Endothelial cell of umbilical vein (primary cell): ENCODE results near the gene TEKT5. TPM values are rescaled to one million over a fixed set of nuclear protein-coding genes. Genes with fewer than 3 reads are reported as not detected.

Experiments used
- BruUV-seq: library from RNA; stranded (reverse); fragments of 400-500 nt; replicated peaks from 2 replicates; lab custom pipeline; 2021; lab: Mats Ljungman, UMichigan
- CTCF ChIA-PET: fragments of 300-600, 350-600 bp; sonication (Branson Sonifier 250); formaldehyde crosslinking; loops from one replicate; lab custom pipeline; 2021; ENCODE audit warnings: antibody characterized with exemption, inconsistent platforms; lab: Charles Lee
- POLR2A ChIA-PET: fragments of 300-600, 350-600 bp; sonication (Branson Sonifier 250); formaldehyde crosslinking; loops from one replicate; lab custom pipeline; 2021; ENCODE audit warnings: antibody characterized with exemption, inconsistent platforms; lab: Charles Lee
- DNase-seq: peaks from one replicate; pipeline ENCODE4 v3.0.0-alpha.2; 2011; ENCODE audit warnings: low read depth, low spot score
- FAIRE-seq: peaks from 2 replicates; lab custom pipeline; 2011; peaks lifted over from hg19 to GRCh38; lab: Jason Lieb, UNC
- H2AFZ ChIP-seq: 2 replicates; pipeline ENCODE4 v1.6.0; 2012; ENCODE audit warnings: low read depth, low read length, control low read depth, inconsistent platforms
- H3K27ac ChIP-seq: 2 replicates; pipeline ENCODE4 v1.5.1; 2011; ENCODE audit warnings: low read depth, mild to moderate bottlenecking, control low read depth, low read length, moderate library complexity; ENCODE audit not compliant: insufficient read depth
- H3K27me3 ChIP-seq, 2 experiments: 2 replicates each; pipeline versions ENCODE4 v1.6.0 to v1.6.1; 2011; ENCODE audit warnings: low read length in 2 of 2, mixed read lengths in 1 of 2; ENCODE audit not compliant: control insufficient read depth in 2 of 2, insufficient read depth in 2 of 2
- H3K36me3 ChIP-seq, 2 experiments: 2 replicates in 1 of 2; 3 replicates in 1 of 2; pipeline ENCODE4 v1.5.1; 2011; ENCODE audit warnings: low read length in 2 of 2, mild to moderate bottlenecking in 1 of 2, moderate library complexity in 1 of 2; ENCODE audit not compliant: control insufficient read depth in 2 of 2, insufficient read depth in 2 of 2; ENCODE audit errors: extremely low read depth in 1 of 2
- H3K4me1 ChIP-seq: 3 replicates; pipeline ENCODE4 v1.5.1; 2011; ENCODE audit warnings: mild to moderate bottlenecking, low read length; ENCODE audit not compliant: control insufficient read depth, insufficient read depth; ENCODE audit errors: extremely low read depth
- H3K4me2 ChIP-seq: 2 replicates; pipeline ENCODE4 v1.6.1; 2011; ENCODE audit warnings: low read length, control low read depth, mixed read lengths; ENCODE audit not compliant: insufficient read depth
- H3K4me3 ChIP-seq, 3 experiments: fragments of 200-600 bp in 1 of 3; sonication (generic), shearing (Covaris generic) in 1 of 3; replicated peaks in 1 of 3; 2 replicates each; pipeline ENCODE4 v1.5.1; 2011 to 2016; ENCODE audit warnings: control low read depth in 3 of 3, low read length in 3 of 3, mild to moderate bottlenecking in 2 of 3, inconsistent platforms in 1 of 3, low read depth in 1 of 3, moderate library complexity in 1 of 3; ENCODE audit not compliant: insufficient read depth in 1 of 3
- H3K79me2 ChIP-seq: 2 replicates; pipeline ENCODE4 v1.6.0; 2012; ENCODE audit warnings: low read length, inconsistent platforms; ENCODE audit not compliant: control insufficient read depth, insufficient read depth
- H3K9ac ChIP-seq: replicated peaks from 2 replicates; pipeline ENCODE3; 2011; ENCODE audit warnings: low read length, control low read depth; ENCODE audit not compliant: insufficient read depth; ENCODE audit errors: extremely low read depth
- H3K9me1 ChIP-seq: replicated peaks from 3 replicates; pipeline ENCODE4 v1.6.0; 2011; ENCODE audit warnings: mild to moderate bottlenecking, low read length; ENCODE audit not compliant: control insufficient read depth, insufficient read depth; ENCODE audit errors: extremely low read depth
- H3K9me3 ChIP-seq: replicated peaks from 2 replicates; pipeline ENCODE4 v1.5.1; 2012; ENCODE audit warnings: low read length, inconsistent platforms; ENCODE audit not compliant: control insufficient read depth, insufficient read depth
- H4K20me1 ChIP-seq: replicated peaks from 2 replicates; pipeline ENCODE3; 2011; ENCODE audit warnings: mild to moderate bottlenecking, low read length; ENCODE audit not compliant: control insufficient read depth, insufficient read depth; ENCODE audit errors: extremely low read depth
- EZH2 ChIP-seq: IDR thresholded peaks from 2 replicates; pipeline ENCODE4 v1.6.1; 2012; ENCODE audit warnings: borderline replicate concordance, low read depth, mild to moderate bottlenecking, moderate library complexity, low read length, inconsistent platforms; ENCODE audit not compliant: severe bottlenecking
- FOS ChIP-seq: IDR thresholded peaks from 2 replicates; pipeline ENCODE4 v1.6.1; 2011; ENCODE audit warnings: mild to moderate bottlenecking, low read length, moderate library complexity, borderline replicate concordance; ENCODE audit not compliant: insufficient read depth
- GATA2 ChIP-seq: IDR thresholded peaks from 2 replicates; pipeline ENCODE4 v1.7.0; 2011; ENCODE audit warnings: low read depth, mild to moderate bottlenecking, moderate library complexity, mixed read lengths, low read length; ENCODE audit not compliant: insufficient read length, insufficient read depth
- JUN ChIP-seq: IDR thresholded peaks from 2 replicates; pipeline ENCODE4 v1.6.1; 2011; ENCODE audit warnings: borderline replicate concordance, low read depth; ENCODE audit not compliant: insufficient read length, insufficient read depth
- MAX ChIP-seq: IDR thresholded peaks from 2 replicates; pipeline ENCODE4 v1.6.1; 2011; ENCODE audit not compliant: insufficient read depth, insufficient read length
- MYC ChIP-seq: IDR thresholded peaks from one replicate; pipeline ENCODE4 v1.6.1; 2011; ENCODE audit warnings: mild to moderate bottlenecking, low read depth, low read length
- POLR2A ChIP-seq: IDR thresholded peaks from 2 replicates; pipeline ENCODE4 v1.6.1; 2012; ENCODE audit warnings: low read depth, mild to moderate bottlenecking, control low read depth, low read length
- POLR2AphosphoS5 ChIP-seq: IDR thresholded peaks from 2 replicates; pipeline ENCODE4 v1.6.1; 2012; ENCODE audit warnings: low read depth, mild to moderate bottlenecking, control low read depth, low read length, moderate library complexity; ENCODE audit not compliant: insufficient read depth
- dilution Hi-C: fragments of 300-500 bp; cut with MboI; formaldehyde crosslinking; loops from one replicate; pipeline ENCODE4 v1.15.0; 2019; ENCODE audit warnings: low sequenced_read_pairs; ENCODE audit not compliant: extremely low pct_ligation_motif_present
- intact Hi-C: fragments of 100-400 bp; cut with micrococcal nuclease; formaldehyde crosslinking; loops from one replicate; pipeline ENCODE4 v1.10.0; 2022
- polyA plus RNA-seq, 4 experiments: library from polyadenylated mRNA; depleted of rRNA in 3 of 4; stranded (reverse) in 3 of 4; unstranded in 1 of 4; fragments of >200 nt; gene quantifications; 2 replicates each; pipeline versions ENCODE4 v1.2.1 to v1.2.3, GENCODE V29; 2011 to 2012; ENCODE audit warnings: missing spikeins in 1 of 4
- total RNA-seq: library from RNA; stranded (reverse); gene quantifications from 2 replicates; pipeline ENCODE4 v1.2.3, GENCODE V29; 2021
- TF ChIP-seq, protein P1 (sequence below), 2 donors: IDR thresholded peaks; 1 replicate in 1 of 2; 2 replicates in 1 of 2; pipeline ENCODE4 v1.5.1; 2011; ENCODE audit warnings: low read length in 2 of 2, mild to moderate bottlenecking in 2 of 2, moderate library complexity in 2 of 2, control low read depth in 1 of 2, inconsistent platforms in 1 of 2, low read depth in 1 of 2; ENCODE audit not compliant: insufficient read depth in 1 of 2; ENCODE audit errors: extremely low read depth in 1 of 2

Gene TEKT5
- total and polyA plus RNA-seq, 2 donors (not counting 3 experiments of a cell fraction or from before 2014, with no cell fraction given), result not detected

DNA sequence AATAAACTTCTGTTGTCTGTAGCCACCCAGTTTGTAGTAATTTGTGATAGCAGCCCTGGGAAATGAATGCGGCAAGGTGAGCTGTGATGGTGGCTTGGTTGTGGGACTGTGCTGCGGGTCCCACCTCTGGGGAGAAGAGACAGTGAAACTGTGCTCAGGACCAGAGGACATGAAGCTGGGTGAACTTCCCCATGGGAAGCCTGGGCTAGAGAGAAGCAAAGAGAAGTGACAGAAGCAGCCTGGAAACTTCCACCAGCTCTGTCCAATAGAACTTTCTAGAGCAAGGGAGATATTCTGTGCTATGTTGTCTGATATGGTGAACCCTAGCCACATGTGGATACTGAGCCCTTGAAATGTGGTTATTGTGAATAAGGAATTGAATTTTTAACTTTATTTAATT, 62.8 kb downstream of the TEKT5 start:
- DNase-seq (no peak), FAIRE-seq (no peak)
- Histone ChIP-seq H3K4me2 (no peak overlapping the region), H2AFZ (no peak overlapping the region), H3K27me3 (no peaks in the 10 kb centered on the region), H3K9ac (no peak overlapping the region), H3K9me3 (no peaks in the 10 kb centered on the region), H3K79me2 (no peaks in the 10 kb centered on the region), H3K27ac (no peak overlapping the region), H4K20me1 (no peaks in the 10 kb centered on the region), H3K4me3 (no peak overlapping the region), H3K9me1 (no peaks in the 10 kb centered on the region), H3K36me3 (no peaks in the 10 kb centered on the region), H3K4me1 (no peaks in the 10 kb centered on the region)
- BruUV-seq, result no TSS peak
- dilution Hi-C loops (no loop called here), intact Hi-C loops (no loop called here)
- ChIA-PET CTCF (interaction anchor here (1.2 kb wide), 1 partner anchor 15 kb away, joined by 3 read pairs; no protein-coding TSS in a partner anchor), POLR2A (no interaction called here)
- TF ChIP-seq, protein P1, sequence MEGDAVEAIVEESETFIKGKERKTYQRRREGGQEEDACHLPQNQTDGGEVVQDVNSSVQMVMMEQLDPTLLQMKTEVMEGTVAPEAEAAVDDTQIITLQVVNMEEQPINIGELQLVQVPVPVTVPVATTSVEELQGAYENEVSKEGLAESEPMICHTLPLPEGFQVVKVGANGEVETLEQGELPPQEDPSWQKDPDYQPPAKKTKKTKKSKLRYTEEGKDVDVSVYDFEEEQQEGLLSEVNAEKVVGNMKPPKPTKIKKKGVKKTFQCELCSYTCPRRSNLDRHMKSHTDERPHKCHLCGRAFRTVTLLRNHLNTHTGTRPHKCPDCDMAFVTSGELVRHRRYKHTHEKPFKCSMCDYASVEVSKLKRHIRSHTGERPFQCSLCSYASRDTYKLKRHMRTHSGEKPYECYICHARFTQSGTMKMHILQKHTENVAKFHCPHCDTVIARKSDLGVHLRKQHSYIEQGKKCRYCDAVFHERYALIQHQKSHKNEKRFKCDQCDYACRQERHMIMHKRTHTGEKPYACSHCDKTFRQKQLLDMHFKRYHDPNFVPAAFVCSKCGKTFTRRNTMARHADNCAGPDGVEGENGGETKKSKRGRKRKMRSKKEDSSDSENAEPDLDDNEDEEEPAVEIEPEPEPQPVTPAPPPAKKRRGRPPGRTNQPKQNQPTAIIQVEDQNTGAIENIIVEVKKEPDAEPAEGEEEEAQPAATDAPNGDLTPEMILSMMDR (IDR thresholded peaks at IDR 0.05; ENCODE audit: extremely low read depth in 1 of 2, insufficient read depth in 1 of 2, low read depth in 1 of 2, low read length in 2 of 2), result no peak
- TF ChIP-seq EZH2, result no peak
- TF ChIP-seq FOS, result no peak
- no peak for TF ChIP-seq MAX
- no peak for TF ChIP-seq JUN
- no peak for TF ChIP-seq POLR2A
- no peak for TF ChIP-seq POLR2AphosphoS5
- no peak for TF ChIP-seq MYC
- no peak for TF ChIP-seq GATA2
